Type B pancreatic cell (in vitro differentiated cells): Measurements from ENCODE around the gene PRM3. TPM values are rescaled to one million over a fixed set of nuclear protein-coding genes. Genes with fewer than 3 reads are reported as not detected.

ENCODE experiments used
- DNase-seq: peaks from one replicate; pipeline ENCODE4 v3.0.0; 2021; ENCODE audit warnings: mixed read lengths; ENCODE audit not compliant: unreplicated experiment; ENCODE audit errors: extremely low spot score
- H3K27ac Mint-ChIP-seq: 2 replicates; pipeline ENCODE4 v1.8.0; 2021; ENCODE audit warnings: mild to moderate bottlenecking, mixed read lengths
- H3K27me3 Mint-ChIP-seq: 2 replicates; pipeline ENCODE4 v1.8.0; 2021; ENCODE audit warnings: mixed read lengths
- H3K36me3 Mint-ChIP-seq: 2 replicates; pipeline ENCODE4 v1.8.0; 2021; ENCODE audit warnings: mixed read lengths
- H3K4me1 Mint-ChIP-seq: one replicate; pipeline ENCODE4 v1.8.0; 2021; ENCODE audit warnings: mixed read lengths; ENCODE audit not compliant: unreplicated experiment
- H3K4me3 Mint-ChIP-seq: 2 replicates; pipeline ENCODE4 v1.8.0; 2021; ENCODE audit warnings: mild to moderate bottlenecking, mixed read lengths
- H3K9me3 Mint-ChIP-seq: 2 replicates; pipeline ENCODE4 v1.8.0; 2021; ENCODE audit warnings: mixed read lengths
- CTCF ChIP-seq: fragments of 200-600 bp; sonication (generic); conservative IDR thresholded peaks from 2 replicates; pipeline ENCODE4 v1.5.0; 2021; ENCODE audit warnings: antibody characterized with exemption, mild to moderate bottlenecking
- total RNA-seq: library from RNA; stranded (reverse); gene quantifications from 2 replicates; pipeline ENCODE4 v1.2.1, GENCODE V29; 2021; ENCODE audit warnings: low replicate concordance

PRM3 gene
- total RNA-seq, 1 donor from 2014 or later = not detected

GRCh38 chr16:11276143-11276895, 2.9 kb upstream of the PRM3 start, which contains the start of gene PRM2:
PRM2 (minus strand) TSS chr16:11276480; CDS start chr16:11276370, 110 bp downstream.
- H3K4me1 Mint-ChIP-seq = peaks cover 11% of the 10 kb centered on the region
- no peaks in the 10 kb centered on the region for H3K27me3 Mint-ChIP-seq
- H3K4me3 Mint-ChIP-seq = no peak within 1 kb of the TSS
- no peak within 1 kb of the TSS for H3K27ac Mint-ChIP-seq
- DNase-seq = no peak
- H3K9me3 Mint-ChIP-seq = no peaks in the 10 kb centered on the region
- no peaks in the 10 kb centered on the region for H3K36me3 Mint-ChIP-seq
- no peak for TF ChIP-seq CTCF

- DNase-seq = no peak
- H3K27me3 Mint-ChIP-seq = no peaks in the 10 kb centered on the region
- H3K4me3 Mint-ChIP-seq = no peak overlapping the region
- no peaks in the 10 kb centered on the region for H3K9me3 Mint-ChIP-seq
- H3K4me1 Mint-ChIP-seq = peaks cover 11% of the 10 kb centered on the region
- no peaks in the 10 kb centered on the region for H3K36me3 Mint-ChIP-seq
- H3K27ac Mint-ChIP-seq = no peak overlapping the region
- TF ChIP-seq CTCF = no peak
Measured at GRCh38 chr16:11274964-11275363, 1.5 kb upstream of the PRM3 start.

GRCh38 chr16:11273721-11274324, 394 bp upstream of the PRM3 start:
- peak overlapping the region; percentile 65 for H3K27ac Mint-ChIP-seq
- TF ChIP-seq CTCF = no peak
- H3K9me3 Mint-ChIP-seq = no peaks in the 10 kb centered on the region
- H3K4me3 Mint-ChIP-seq = no peak overlapping the region
- H3K4me1 Mint-ChIP-seq = peaks cover 11% of the 10 kb centered on the region
- no peaks in the 10 kb centered on the region for H3K36me3 Mint-ChIP-seq
- no peak for DNase-seq
- no peaks in the 10 kb centered on the region for H3K27me3 Mint-ChIP-seq

GRCh38 chr16:11272484-11272883, 945 bp downstream of the PRM3 start:
- H3K9me3 Mint-ChIP-seq = no peaks in the 10 kb centered on the region

DNA sequence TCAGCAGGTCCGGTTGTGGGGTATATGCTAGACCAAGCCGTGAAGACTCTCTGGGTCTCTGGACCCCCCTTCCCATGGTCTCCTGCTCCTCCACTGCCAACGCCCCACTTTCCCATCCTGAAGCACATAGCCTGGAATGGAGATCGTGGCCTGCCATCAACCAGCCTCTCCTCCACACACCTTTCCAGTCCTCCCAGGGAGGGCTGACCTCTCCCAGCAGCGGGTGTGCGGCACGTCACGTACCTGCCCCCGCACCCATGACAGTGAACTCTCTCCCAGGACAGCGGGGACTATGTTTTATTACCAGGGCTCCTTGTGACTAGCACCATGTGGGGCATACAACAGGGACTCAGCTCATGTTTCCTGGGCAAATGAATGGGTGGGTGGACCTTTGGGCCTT, 1.8 kb downstream of the PRM3 start:
- H3K4me1 Mint-ChIP-seq = peaks cover 11% of the 10 kb centered on the region
- H3K9me3 Mint-ChIP-seq = no peaks in the 10 kb centered on the region
- no peak overlapping the region for H3K27ac Mint-ChIP-seq
- no peak overlapping the region for H3K4me3 Mint-ChIP-seq
- no peak for TF ChIP-seq CTCF
- no peak for DNase-seq
- no peaks in the 10 kb centered on the region for H3K36me3 Mint-ChIP-seq
- no peaks in the 10 kb centered on the region for H3K27me3 Mint-ChIP-seq

More at GRCh38 chr16:11272484-11272883, 945 bp downstream of the PRM3 start:
- DNase-seq = no peak
- TF ChIP-seq CTCF = no peak
- peaks cover 11% of the 10 kb centered on the region for H3K4me1 Mint-ChIP-seq
- no peaks in the 10 kb centered on the region for H3K36me3 Mint-ChIP-seq
- H3K27me3 Mint-ChIP-seq = no peaks in the 10 kb centered on the region
- H3K27ac Mint-ChIP-seq = no peak overlapping the region
- no peak overlapping the region for H3K4me3 Mint-ChIP-seq
